Measurements from ENCODE around the gene CA11. TPM values are rescaled to one million over a fixed set of nuclear protein-coding genes. Genes with fewer than 3 reads are reported as not detected.
A peak's percentile ranks its signal among the peaks of the same experiment; 100 is the strongest.

Gene CA11
- total RNA-seq, 2 experiments from 2014 or later = 11.1 to 13.0 TPM

DNA sequence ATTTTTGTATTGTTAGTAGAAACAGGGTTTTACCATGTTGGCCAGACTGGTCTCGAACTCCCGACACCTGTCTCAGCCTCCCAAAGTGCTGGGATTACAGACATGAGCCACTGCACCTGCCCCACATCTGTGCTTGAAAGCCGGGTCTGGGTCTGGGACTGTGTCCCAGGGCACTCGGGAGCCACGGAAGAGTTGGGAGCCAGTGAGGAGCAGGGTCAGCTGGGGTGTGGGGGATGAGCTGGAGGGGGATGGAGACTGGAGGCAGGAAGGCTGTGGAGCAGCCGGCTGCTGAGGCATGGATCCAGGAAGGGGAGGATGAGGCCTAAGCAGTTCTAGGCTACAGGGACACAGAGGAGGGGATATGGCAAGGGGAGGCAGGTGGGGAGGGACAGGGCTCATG lies 50.2 kb downstream of the CA11 start:
- H3K4me3 Mint-ChIP-seq = peak overlapping the region; percentile 71
- intact Hi-C loops (cut with micrococcal nuclease) = no loop called here
- POLR2A ChIA-PET = interaction anchor here (2.4 kb wide), 1 partner anchor 21 kb away, joined by 11 read pairs; no protein-coding TSS in a partner anchor
- DNase-seq (no peak), ATAC-seq (no peak)
- no peaks in the 10 kb centered on the region for H3K36me3 Mint-ChIP-seq (ENCODE audit: low read depth)
- H3K4me1 Mint-ChIP-seq (ENCODE audit: low read depth) = no peaks in the 10 kb centered on the region
- CTCF ChIA-PET = interaction anchor here (1.1 to 3.4 kb wide), 4 partner anchors 12 to 106 kb away, joined by 3 to 13 read pairs (median 10); no protein-coding TSS in a partner anchor
- no peaks in the 10 kb centered on the region for H3K9me3 Mint-ChIP-seq
- H3K27me3 Mint-ChIP-seq = no peaks in the 10 kb centered on the region
- peak overlapping the region; percentile 26 for H3K27ac Mint-ChIP-seq
- TF ChIP-seq, protein P1, sequence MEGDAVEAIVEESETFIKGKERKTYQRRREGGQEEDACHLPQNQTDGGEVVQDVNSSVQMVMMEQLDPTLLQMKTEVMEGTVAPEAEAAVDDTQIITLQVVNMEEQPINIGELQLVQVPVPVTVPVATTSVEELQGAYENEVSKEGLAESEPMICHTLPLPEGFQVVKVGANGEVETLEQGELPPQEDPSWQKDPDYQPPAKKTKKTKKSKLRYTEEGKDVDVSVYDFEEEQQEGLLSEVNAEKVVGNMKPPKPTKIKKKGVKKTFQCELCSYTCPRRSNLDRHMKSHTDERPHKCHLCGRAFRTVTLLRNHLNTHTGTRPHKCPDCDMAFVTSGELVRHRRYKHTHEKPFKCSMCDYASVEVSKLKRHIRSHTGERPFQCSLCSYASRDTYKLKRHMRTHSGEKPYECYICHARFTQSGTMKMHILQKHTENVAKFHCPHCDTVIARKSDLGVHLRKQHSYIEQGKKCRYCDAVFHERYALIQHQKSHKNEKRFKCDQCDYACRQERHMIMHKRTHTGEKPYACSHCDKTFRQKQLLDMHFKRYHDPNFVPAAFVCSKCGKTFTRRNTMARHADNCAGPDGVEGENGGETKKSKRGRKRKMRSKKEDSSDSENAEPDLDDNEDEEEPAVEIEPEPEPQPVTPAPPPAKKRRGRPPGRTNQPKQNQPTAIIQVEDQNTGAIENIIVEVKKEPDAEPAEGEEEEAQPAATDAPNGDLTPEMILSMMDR (IDR thresholded peaks at IDR 0.05) = no peak

DNA sequence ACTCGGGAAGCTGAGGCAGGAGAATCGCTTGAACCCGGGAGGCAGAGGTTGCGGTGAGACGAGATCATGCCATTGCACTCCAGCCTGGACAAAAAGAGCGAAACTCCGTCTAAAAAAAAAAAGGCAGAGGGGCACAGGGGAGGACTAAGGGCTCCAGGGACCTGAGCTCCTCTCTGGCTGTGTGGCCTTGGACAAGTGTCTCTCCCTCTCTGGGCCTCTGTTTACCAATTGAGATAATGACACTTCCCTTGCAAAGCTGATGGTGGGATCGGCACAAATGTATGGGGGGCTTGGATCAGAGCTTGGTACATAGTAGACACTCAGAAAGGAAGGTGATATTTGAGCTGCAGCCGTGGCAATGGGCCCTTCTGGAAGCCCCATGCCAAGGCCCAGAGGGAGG lies 50.8 kb downstream of the CA11 start:
- no peaks in the 10 kb centered on the region for H3K36me3 Mint-ChIP-seq (ENCODE audit: low read depth)
- no peaks in the 10 kb centered on the region for H3K27me3 Mint-ChIP-seq
- TF ChIP-seq, protein P1 (IDR thresholded peaks at IDR 0.05) = no peak
- H3K27ac Mint-ChIP-seq = no peak overlapping the region
- H3K4me1 Mint-ChIP-seq (ENCODE audit: low read depth) = no peaks in the 10 kb centered on the region
- H3K9me3 Mint-ChIP-seq = no peaks in the 10 kb centered on the region
- intact Hi-C loops (cut with micrococcal nuclease) = no loop called here
- peak overlapping the region; percentile 71 for H3K4me3 Mint-ChIP-seq
- ATAC-seq = no peak
- DNase-seq = no peak
- CTCF ChIA-PET = interaction anchor here (1.1 to 3.4 kb wide), 4 partner anchors 11 to 105 kb away, joined by 3 to 13 read pairs (median 10); no protein-coding TSS in a partner anchor
- POLR2A ChIA-PET = interaction anchor here (2.4 kb wide), 1 partner anchor 21 kb away, joined by 11 read pairs; no protein-coding TSS in a partner anchor

DNA sequence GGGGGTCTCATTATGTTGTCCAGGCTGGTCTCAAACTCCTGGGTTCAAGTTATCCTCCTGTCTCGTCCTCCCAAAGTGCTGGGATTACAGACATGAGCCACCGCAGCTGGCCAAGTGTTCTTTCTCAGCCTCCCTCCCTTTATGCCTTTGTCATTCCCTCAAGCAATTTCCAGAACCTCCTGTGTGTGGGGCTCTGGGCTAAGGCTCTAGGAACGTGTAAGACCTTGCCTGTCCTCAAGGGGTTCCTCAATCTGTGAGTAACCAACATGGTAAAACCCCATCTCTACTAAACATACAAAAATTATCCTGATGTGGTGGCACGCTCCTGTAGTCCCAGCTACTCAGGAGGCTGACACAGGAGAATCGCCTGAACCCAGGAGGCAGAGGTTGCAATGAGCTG lies 55.0 kb downstream of the CA11 start:
- H3K4me3 Mint-ChIP-seq = no peak overlapping the region
- no peak for ATAC-seq
- CTCF ChIA-PET = interaction anchor here (1.1 to 6.4 kb wide), 3 partner anchors 18 to 257 kb away, joined by 4 to 44 read pairs (median 5); no protein-coding TSS in a partner anchor
- no peaks in the 10 kb centered on the region for H3K36me3 Mint-ChIP-seq (ENCODE audit: low read depth)
- TF ChIP-seq, protein P1 (IDR thresholded peaks at IDR 0.05) = no peak
- POLR2A ChIA-PET = interaction anchor here (1.6 kb wide), 1 partner anchor 83 kb away, joined by 3 read pairs; no protein-coding TSS in a partner anchor
- H3K4me1 Mint-ChIP-seq (ENCODE audit: low read depth) = peaks cover 10% of the 10 kb centered on the region
- no peaks in the 10 kb centered on the region for H3K27me3 Mint-ChIP-seq
- no peaks in the 10 kb centered on the region for H3K9me3 Mint-ChIP-seq
- no peak overlapping the region for H3K27ac Mint-ChIP-seq
- intact Hi-C loops (cut with micrococcal nuclease) = no loop called here
- no peak for DNase-seq

DNA sequence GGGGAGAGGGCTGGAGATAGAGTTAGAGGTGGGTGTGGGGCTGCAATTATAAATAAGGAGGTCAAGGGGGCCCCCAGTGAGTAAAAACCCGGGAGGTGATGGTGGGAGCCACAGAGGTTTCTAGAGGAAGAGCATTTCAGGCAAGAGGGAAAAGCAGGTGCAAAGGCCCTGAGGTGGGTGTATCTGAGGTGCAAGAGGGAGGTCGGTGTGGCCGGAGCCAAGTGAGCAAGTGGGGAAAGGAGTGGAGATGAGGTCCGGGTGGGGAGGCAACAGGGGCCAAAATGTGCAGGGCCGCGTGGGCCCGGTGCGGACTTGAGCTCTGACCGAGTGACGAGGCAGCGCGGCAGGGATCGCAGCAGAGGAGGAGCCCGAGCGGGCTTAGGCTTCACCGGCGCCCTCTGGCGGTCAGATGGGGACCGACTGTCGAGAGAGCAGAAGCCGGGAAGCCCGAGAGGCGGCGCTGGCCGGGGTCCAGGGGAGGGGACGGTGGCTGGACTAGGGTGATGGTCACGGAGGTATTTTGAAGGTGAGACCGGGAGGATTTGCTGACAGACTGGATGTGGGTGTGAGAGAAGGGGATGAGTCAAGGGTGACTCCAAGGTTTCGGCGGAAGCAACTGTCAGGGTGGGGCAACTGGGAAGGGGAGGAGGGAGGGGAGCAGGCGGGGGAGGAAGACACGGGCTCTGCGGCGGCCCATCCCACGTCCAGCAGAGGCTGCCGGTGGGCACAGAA lies 57.2 kb downstream of the CA11 start:
- DNase-seq (peak; percentile 94), ATAC-seq (peak; percentile 87)
- H3K36me3 Mint-ChIP-seq (ENCODE audit: low read depth) = peaks cover 2% of the 10 kb centered on the region
- peak overlapping the region; percentile 36 for H3K27ac Mint-ChIP-seq
- peaks cover 15% of the 10 kb centered on the region for H3K4me1 Mint-ChIP-seq (ENCODE audit: low read depth)
- TF ChIP-seq, protein P1 (IDR thresholded peaks at IDR 0.05) = peak; percentile 88
- ChIA-PET CTCF (interaction anchor here (0.6 to 6.4 kb wide), 22 partner anchors 9 to 302 kb away, joined by 3 to 44 read pairs (median 4); no protein-coding TSS in a partner anchor), POLR2A (interaction anchor here (0.6 to 1.5 kb wide), 5 partner anchors 25 to 129 kb away, joined by 3 to 6 read pairs (median 3); partner anchors contain the start of genes RPL18 and SPHK2)
- H3K27me3 Mint-ChIP-seq = no peaks in the 10 kb centered on the region
- intact Hi-C loops (cut with micrococcal nuclease) = no loop called here
- H3K9me3 Mint-ChIP-seq = no peaks in the 10 kb centered on the region
- H3K4me3 Mint-ChIP-seq = peak overlapping the region; percentile 38

Other genes starting within 250 kb of the CA11 start
- gene GRWD1, start 200.2 kb downstream of the CA11 start, total RNA-seq = 10 to 100 TPM; 49.4 to 50.1 TPM
- 1 to 10 TPM; 1.3 to 1.5 TPM for gene KCNJ14, start 190.6 kb downstream of the CA11 start, total RNA-seq
- 10 to 100 TPM; 23.8 to 24.5 TPM for gene CYTH2, start 176.8 kb downstream of the CA11 start, total RNA-seq
- gene LMTK3, start 134.4 kb downstream of the CA11 start, total RNA-seq = 1 to 10 TPM; 3.4 to 4.0 TPM
- not detected for gene SULT2B1, start 94.0 kb downstream of the CA11 start, total RNA-seq
- not detected for gene SPACA4, start 39.4 kb downstream of the CA11 start, total RNA-seq
- gene FAM83E, start 31.1 kb downstream of the CA11 start, total RNA-seq = 1 to 10 TPM; 3.8 to 4.7 TPM
- gene RPL18, start 27.0 kb downstream of the CA11 start, total RNA-seq = 1,000 to 10,000 TPM; 2,304 to 2,324 TPM
- gene SPHK2, start 26.7 kb downstream of the CA11 start, total RNA-seq = 10 to 100 TPM; 22.3 to 22.9 TPM
- gene DBP, start 8.8 kb downstream of the CA11 start, total RNA-seq = 10 to 100 TPM; 10.8 to 13.1 TPM
- gene NTN5, start 26.8 kb upstream of the CA11 start, total RNA-seq = under 1 TPM; 0.16 to 0.83 TPM
- not detected for gene FUT2, start 49.8 kb upstream of the CA11 start, total RNA-seq
- gene MAMSTR, start 73.5 kb upstream of the CA11 start, total RNA-seq = 1 to 10 TPM in 1 of 2 experiments, under 1 TPM in 1; 0.56 to 1.0 TPM
- 1 to 10 TPM in 1 of 2 experiments, under 1 TPM in 1; 0.72 to 1.2 TPM for gene RASIP1, start 94.4 kb upstream of the CA11 start, total RNA-seq
- gene IZUMO1, start 100.7 kb upstream of the CA11 start, total RNA-seq = not detected
- under 1 TPM; 0.09 to 0.11 TPM for gene FUT1, start 106.5 kb upstream of the CA11 start, total RNA-seq
- gene FGF21, start 109.3 kb upstream of the CA11 start, total RNA-seq = not detected
- 10 to 100 TPM; 59.5 to 63.3 TPM for gene BCAT2, start 164.8 kb upstream of the CA11 start, total RNA-seq
- under 1 TPM; 0.47 to 0.56 TPM for gene HSD17B14, start 190.3 kb upstream of the CA11 start, total RNA-seq
- 1 to 10 TPM; 9.4 to 9.7 TPM for gene PLEKHA4, start 222.4 kb upstream of the CA11 start, total RNA-seq
- gene PPP1R15A, start 226.2 kb upstream of the CA11 start, total RNA-seq = 10 to 100 TPM; 77.8 to 81.2 TPM